Loucy (cell line): ENCODE data around the gene ASS1.

Experiments used
- H2AFZ ChIP-seq: fragments of 200-600 bp; sonication (generic); 2 replicates; pipeline ENCODE4 v1.6.0; 2016; ENCODE audit warnings: antibody characterized with exemption, mild to moderate bottlenecking, low read length, moderate library complexity
- H3F3A ChIP-seq: fragments of 200-600 bp; 2 replicates; pipeline ENCODE4 v1.6.0; 2016; ENCODE audit warnings: antibody characterized with exemption, low read depth, mild to moderate bottlenecking
- H3K27me3 ChIP-seq: fragments of 200-600 bp; sonication (generic); 2 replicates; pipeline ENCODE4 v1.6.1; 2014; ENCODE audit warnings: low read length, mild to moderate bottlenecking; ENCODE audit not compliant: insufficient read depth, poor library complexity, severe bottlenecking
- H3K36me3 ChIP-seq: fragments of 200-600 bp; sonication (generic); 2 replicates; pipeline ENCODE4 v1.6.1; 2016; ENCODE audit warnings: low read length; ENCODE audit not compliant: insufficient read depth
- H3K4me1 ChIP-seq: fragments of 200-600 bp; sonication (generic); 2 replicates; pipeline ENCODE4 v1.5.1; 2014; ENCODE audit warnings: low read length, mild to moderate bottlenecking; ENCODE audit not compliant: insufficient read depth, poor library complexity, severe bottlenecking
- H3K4me2 ChIP-seq: fragments of 200-600 bp; sonication (generic); 2 replicates; pipeline ENCODE4 v1.6.0; 2014; ENCODE audit warnings: antibody characterized with exemption, low read length, low read depth, mild to moderate bottlenecking; ENCODE audit not compliant: poor library complexity, severe bottlenecking
- H3K4me3 ChIP-seq: fragments of 200-600 bp; sonication (generic); 2 replicates; pipeline ENCODE4 v1.5.1; 2014; ENCODE audit warnings: low read length, mild to moderate bottlenecking, mixed read lengths; ENCODE audit not compliant: poor library complexity, severe bottlenecking
- H3K79me2 ChIP-seq: fragments of 200-600 bp; sonication (generic); 2 replicates; pipeline ENCODE4 v1.6.1; 2014; ENCODE audit warnings: low read length; ENCODE audit not compliant: insufficient read depth
- H3K9ac ChIP-seq: fragments of 200-600 bp; sonication (generic); 2 replicates; pipeline ENCODE4 v1.6.0; 2014; ENCODE audit warnings: mild to moderate bottlenecking, low read depth, low read length, moderate library complexity; ENCODE audit not compliant: poor library complexity, severe bottlenecking
- H3K9me2 ChIP-seq: fragments of 200-600 bp; sonication (generic); replicated peaks from 2 replicates; pipeline ENCODE4 v1.6.1; 2016; ENCODE audit warnings: low read depth, low read length, mixed read lengths
- H3K9me3 ChIP-seq: fragments of 200-600 bp; sonication (generic); 2 replicates; pipeline ENCODE4 v1.6.1; 2014; ENCODE audit warnings: mild to moderate bottlenecking, antibody characterized with exemption, low read length, low read depth; ENCODE audit not compliant: insufficient read depth
- H4K20me1 ChIP-seq: fragments of 200-600 bp; sonication (generic); 2 replicates; pipeline ENCODE4 v1.6.0; 2014; ENCODE audit warnings: antibody characterized with exemption, low read length, mild to moderate bottlenecking; ENCODE audit not compliant: insufficient read depth, poor library complexity, severe bottlenecking
- CTCF ChIP-seq: fragments of 200-600 bp; sonication (generic); conservative IDR thresholded peaks from 2 replicates; pipeline ENCODE4 v1.5.1; 2014; ENCODE audit warnings: mild to moderate bottlenecking, antibody characterized with exemption, low read length
- EZH2phosphoT487 ChIP-seq: fragments of 200-600 bp; IDR thresholded peaks from 2 replicates; pipeline ENCODE4 v1.6.1; 2018; ENCODE audit warnings: antibody characterized with exemption, mild to moderate bottlenecking, moderate library complexity, borderline replicate concordance

ASS1 gene

GRCh38 chr9:130508218-130508617 is 63.5 kb downstream of the ASS1 start:
- no peak overlapping the region for H3K4me2 ChIP-seq
- no peak overlapping the region for H2AFZ ChIP-seq
- H3K9me3 ChIP-seq, result no peaks in the 10 kb centered on the region
- H3K4me3 ChIP-seq, result no peak overlapping the region
- H3F3A ChIP-seq, result no peaks in the 10 kb centered on the region
- no peak overlapping the region for H3K9ac ChIP-seq
- H4K20me1 ChIP-seq, result no peaks in the 10 kb centered on the region
- no peak for TF ChIP-seq CTCF
- no peaks in the 10 kb centered on the region for H3K27me3 ChIP-seq
- H3K79me2 ChIP-seq, result no peaks in the 10 kb centered on the region
- H3K9me2 ChIP-seq, result no peaks in the 10 kb centered on the region
- H3K4me1 ChIP-seq, result no peaks in the 10 kb centered on the region
- no peaks in the 10 kb centered on the region for H3K36me3 ChIP-seq

GRCh38 chr9:130512199-130512598 is 67.4 kb downstream of the ASS1 start:
- no peaks in the 10 kb centered on the region for H3K36me3 ChIP-seq
- no peaks in the 10 kb centered on the region for H3K9me3 ChIP-seq
- H4K20me1 ChIP-seq, result no peaks in the 10 kb centered on the region
- no peaks in the 10 kb centered on the region for H3K27me3 ChIP-seq
- H3K4me1 ChIP-seq, result no peaks in the 10 kb centered on the region
- H3K4me2 ChIP-seq, result no peak overlapping the region
- no peak overlapping the region for H3K9ac ChIP-seq
- TF ChIP-seq CTCF (no peak), EZH2phosphoT487 (no peak)
- H3F3A ChIP-seq, result no peaks in the 10 kb centered on the region
- no peak overlapping the region for H3K4me3 ChIP-seq
- no peaks in the 10 kb centered on the region for H3K79me2 ChIP-seq
- H2AFZ ChIP-seq, result no peak overlapping the region
- no peaks in the 10 kb centered on the region for H3K9me2 ChIP-seq

GRCh38 chr9:130513078-130513477 is 68.3 kb downstream of the ASS1 start:
- Histone ChIP-seq H3K36me3 (no peaks in the 10 kb centered on the region), H3F3A (no peaks in the 10 kb centered on the region), H3K4me2 (no peak overlapping the region), H3K79me2 (no peaks in the 10 kb centered on the region), H3K27me3 (no peaks in the 10 kb centered on the region), H4K20me1 (no peaks in the 10 kb centered on the region), H3K4me3 (no peak overlapping the region), H3K9ac (no peak overlapping the region), H2AFZ (no peak overlapping the region), H3K9me3 (no peaks in the 10 kb centered on the region), H3K4me1 (no peaks in the 10 kb centered on the region), H3K9me2 (no peaks in the 10 kb centered on the region)
- no peak for TF ChIP-seq CTCF
- TF ChIP-seq EZH2phosphoT487, result no peak
